GM13977 (cell line): Measurements from ENCODE around the gene GTF3C2.
A peak's percentile ranks its signal among the peaks of the same experiment; 100 is the strongest.

ENCODE experiments used
- DNase-seq: peaks from one replicate; pipeline ENCODE4 v3.0.0; 2012; ENCODE audit warnings: low spot score
- in situ Hi-C: fragments of 300-500 bp; cut with MboI; formaldehyde crosslinking; loops from one replicate; pipeline ENCODE4 v1.12.0; 2022; ENCODE audit warnings: low sequenced_read_pairs, low pct_unique_long_range_greater_than_20kb, mixed read lengths, inconsistent platforms; ENCODE audit not compliant: unreplicated experiment
- TF ChIP-seq, protein P1 (sequence below): IDR thresholded peaks from 2 replicates; pipeline ENCODE4 v1.5.1; 2012; ENCODE audit warnings: mild to moderate bottlenecking, control low read depth; ENCODE audit not compliant: insufficient read depth; ENCODE audit errors: extremely low read depth, missing control alignments

Gene GTF3C2, protein sequence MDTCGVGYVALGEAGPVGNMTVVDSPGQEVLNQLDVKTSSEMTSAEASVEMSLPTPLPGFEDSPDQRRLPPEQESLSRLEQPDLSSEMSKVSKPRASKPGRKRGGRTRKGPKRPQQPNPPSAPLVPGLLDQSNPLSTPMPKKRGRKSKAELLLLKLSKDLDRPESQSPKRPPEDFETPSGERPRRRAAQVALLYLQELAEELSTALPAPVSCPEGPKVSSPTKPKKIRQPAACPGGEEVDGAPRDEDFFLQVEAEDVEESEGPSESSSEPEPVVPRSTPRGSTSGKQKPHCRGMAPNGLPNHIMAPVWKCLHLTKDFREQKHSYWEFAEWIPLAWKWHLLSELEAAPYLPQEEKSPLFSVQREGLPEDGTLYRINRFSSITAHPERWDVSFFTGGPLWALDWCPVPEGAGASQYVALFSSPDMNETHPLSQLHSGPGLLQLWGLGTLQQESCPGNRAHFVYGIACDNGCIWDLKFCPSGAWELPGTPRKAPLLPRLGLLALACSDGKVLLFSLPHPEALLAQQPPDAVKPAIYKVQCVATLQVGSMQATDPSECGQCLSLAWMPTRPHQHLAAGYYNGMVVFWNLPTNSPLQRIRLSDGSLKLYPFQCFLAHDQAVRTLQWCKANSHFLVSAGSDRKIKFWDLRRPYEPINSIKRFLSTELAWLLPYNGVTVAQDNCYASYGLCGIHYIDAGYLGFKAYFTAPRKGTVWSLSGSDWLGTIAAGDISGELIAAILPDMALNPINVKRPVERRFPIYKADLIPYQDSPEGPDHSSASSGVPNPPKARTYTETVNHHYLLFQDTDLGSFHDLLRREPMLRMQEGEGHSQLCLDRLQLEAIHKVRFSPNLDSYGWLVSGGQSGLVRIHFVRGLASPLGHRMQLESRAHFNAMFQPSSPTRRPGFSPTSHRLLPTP

DNA sequence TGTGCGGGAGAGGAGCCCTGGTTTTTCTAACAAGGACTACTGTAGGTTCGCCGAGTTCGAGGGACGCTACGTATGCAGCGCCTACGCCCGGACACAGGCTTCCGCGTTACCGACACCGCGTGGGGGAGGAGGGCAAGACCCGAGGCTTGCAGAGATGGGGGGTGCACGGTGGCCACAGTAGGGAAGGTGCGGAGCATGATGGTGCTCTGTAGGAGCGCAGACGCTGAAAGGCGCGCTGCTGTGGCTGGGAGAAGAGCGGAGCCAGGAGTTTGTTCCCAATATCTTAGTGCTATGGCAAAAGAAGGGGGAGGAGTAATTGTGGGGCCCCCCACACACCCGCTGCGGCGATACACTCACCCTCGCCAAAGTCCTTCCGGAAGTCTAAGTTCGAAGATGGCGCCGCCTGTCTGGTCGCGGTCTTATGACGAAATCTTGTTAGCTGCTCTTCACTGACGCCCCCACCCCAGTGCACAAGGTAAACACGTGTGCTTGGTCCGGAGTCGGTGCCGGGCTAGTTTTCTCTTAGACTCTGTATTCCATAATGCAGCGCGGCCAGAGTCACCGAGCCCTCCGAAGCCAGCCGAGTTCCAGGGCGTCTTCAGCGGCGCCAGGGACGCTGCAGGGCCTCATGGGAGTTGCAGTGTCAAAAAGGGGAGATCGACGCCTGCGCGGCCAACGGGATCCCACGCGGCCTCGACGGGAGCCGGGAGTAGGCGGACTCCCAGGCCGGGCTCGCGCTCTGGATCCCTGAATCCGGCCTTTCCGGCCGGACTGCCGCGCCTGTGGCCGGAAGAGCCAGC lies at the start of gene GTF3C2:
GTF3C2 (minus strand) TSS at position 383 of the 800 bp plus-strand sequence. CDS start 13,210 bp downstream, outside the sequence.
- in situ Hi-C loops: no loop called here
- DNase-seq: peak; percentile 91
- TF ChIP-seq, protein P1, sequence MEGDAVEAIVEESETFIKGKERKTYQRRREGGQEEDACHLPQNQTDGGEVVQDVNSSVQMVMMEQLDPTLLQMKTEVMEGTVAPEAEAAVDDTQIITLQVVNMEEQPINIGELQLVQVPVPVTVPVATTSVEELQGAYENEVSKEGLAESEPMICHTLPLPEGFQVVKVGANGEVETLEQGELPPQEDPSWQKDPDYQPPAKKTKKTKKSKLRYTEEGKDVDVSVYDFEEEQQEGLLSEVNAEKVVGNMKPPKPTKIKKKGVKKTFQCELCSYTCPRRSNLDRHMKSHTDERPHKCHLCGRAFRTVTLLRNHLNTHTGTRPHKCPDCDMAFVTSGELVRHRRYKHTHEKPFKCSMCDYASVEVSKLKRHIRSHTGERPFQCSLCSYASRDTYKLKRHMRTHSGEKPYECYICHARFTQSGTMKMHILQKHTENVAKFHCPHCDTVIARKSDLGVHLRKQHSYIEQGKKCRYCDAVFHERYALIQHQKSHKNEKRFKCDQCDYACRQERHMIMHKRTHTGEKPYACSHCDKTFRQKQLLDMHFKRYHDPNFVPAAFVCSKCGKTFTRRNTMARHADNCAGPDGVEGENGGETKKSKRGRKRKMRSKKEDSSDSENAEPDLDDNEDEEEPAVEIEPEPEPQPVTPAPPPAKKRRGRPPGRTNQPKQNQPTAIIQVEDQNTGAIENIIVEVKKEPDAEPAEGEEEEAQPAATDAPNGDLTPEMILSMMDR: no peak

DNA sequence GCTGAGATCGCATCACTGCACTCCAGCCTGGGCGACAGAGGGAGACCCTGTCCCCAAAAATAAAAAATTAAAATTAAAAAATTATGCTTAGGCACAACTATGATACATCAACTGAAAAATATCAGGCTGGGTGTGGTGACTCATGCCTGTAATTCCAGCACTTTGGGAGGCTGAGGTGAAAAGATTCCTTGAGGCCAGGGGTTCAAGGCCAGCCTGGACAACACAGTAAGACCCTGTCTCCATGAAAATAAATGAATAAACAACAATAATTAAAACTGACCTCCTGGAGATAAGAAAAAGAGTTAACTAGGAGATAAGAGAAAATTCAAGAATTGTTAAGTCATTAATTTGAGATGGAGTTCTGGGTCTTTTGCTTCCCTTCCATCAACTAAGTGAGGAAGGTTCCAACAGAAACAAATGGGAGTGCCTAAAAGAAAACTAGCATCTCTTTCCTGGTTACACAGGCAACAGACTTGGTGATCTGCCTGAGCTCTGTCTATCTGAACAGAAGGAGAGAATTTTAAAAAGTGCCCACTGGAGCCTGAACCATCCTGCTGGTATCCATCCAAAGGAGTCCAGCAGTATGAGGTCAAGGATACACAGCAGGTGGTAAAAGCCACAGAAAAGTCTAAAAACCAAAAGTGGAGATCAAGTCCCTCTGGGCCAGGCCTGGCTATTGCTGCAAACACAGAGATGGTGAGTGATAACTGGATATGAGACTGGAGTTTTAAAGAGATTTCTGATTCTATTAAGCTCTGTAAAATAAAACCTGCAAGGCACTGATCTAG lies 44.0 kb upstream of the GTF3C2 start:
- in situ Hi-C loops: no loop called here
- TF ChIP-seq, protein P1: no peak
- no peak for DNase-seq

DNA sequence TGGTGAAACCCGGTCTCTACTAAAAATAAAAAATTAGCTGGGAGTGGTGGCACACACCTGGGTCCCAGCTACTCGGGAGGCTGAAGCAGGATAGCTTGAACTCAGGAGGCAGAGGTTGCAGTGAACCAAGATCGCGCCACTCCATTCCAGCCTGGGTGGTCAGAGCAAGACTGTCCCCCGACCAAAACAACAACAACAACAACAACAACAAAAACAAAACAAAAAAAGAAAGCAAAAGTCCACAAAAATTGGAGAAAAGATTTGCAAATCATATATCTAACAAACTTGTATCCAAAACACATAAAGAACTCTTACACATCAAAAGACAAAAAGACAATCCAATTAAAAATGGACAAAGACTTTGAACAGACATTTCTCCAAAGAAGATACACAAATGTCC lies 42.4 kb upstream of the GTF3C2 start:
- in situ Hi-C loops: no loop called here
- no peak for DNase-seq
- TF ChIP-seq, protein P1: no peak

DNA sequence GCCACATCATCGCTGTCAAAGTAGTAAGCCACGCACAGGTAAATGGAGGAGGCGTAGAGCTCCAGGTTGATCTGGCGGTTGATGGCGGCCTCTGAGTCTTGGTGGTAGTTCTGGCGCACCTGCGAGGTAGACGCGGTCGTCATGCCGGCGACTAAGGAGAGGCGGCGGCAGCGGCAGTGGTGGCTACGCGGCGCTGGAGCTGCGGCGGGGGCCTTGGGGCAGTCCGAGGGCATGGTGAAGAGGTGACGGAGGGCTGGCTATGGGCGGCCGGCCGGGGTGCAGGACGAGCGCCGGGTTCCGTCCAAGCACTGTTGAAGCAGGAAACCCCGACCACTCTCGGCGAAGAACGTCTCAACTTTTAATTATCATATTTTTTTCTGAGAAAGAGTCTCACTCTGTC lies 36.7 kb upstream of the GTF3C2 start:
- in situ Hi-C loops: no loop called here
- no peak for DNase-seq
- TF ChIP-seq, protein P1: no peak

DNA sequence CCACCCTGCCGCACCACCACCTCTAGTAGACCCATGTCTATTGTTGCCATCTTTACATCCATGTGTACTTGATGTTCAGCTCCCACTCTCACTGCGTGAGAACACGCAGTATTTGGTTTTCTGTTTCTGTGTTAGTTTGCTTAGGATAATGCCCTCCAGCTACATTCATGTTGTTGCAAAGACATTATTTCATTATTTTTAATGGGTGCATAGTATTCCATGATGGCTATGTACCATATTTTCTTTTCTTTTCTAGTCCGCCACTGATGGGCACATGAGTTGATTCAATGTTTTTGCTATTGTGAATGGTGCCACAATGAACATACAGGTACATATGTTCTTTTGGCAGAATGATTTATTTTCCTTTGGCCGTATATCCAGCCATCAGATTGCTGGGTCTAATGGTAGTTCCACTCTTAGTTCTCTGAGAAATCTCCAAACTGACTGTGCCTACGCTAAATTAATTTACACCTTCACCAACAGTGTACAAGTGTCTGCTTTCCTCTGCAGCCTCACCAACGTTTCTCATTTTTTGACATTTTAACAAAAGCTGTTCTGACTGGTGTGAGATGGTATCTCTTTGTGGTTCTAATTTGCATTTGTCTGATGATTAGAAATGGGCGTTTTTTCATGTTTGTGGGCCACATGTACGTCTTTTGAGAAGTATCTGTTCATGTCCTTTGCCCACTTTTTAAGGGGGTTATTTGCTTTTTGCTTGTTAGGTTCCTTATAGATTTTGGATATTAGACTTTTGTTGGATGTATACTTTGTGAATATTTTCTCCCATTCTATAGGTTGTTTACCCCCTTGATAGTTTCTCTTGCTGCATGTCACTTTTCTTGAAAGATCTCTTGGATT lies 34.5 kb upstream of the GTF3C2 start:
- TF ChIP-seq, protein P1: no peak
- DNase-seq: no peak
- in situ Hi-C loops: no loop called here
